Liver (tissue), 9 donors: ENCODE results near the gene CLPTM1L. TPM values are rescaled to one million over a fixed set of nuclear protein-coding genes. Genes with fewer than 3 reads are reported as not detected.
"Not testable (repeated sequence)": the region's sequence is repeated elsewhere in the genome, so short reads cannot be mapped to it uniquely, and the experiment has no call there.

Experiments
- DNase-seq: peaks from one replicate; pipeline ENCODE4 v3.0.0-alpha.2; 2017; ENCODE audit warnings: low spot score
- H3K27ac ChIP-seq, 2 donors: one replicate each; pipeline ENCODE4 v1.7.0; 2013; ENCODE audit warnings: inconsistent platforms in 2 of 2, low read length in 2 of 2, control low read depth in 1 of 2, low read depth in 1 of 2, mild to moderate bottlenecking in 1 of 2
- H3K27me3 ChIP-seq, 4 donors: one replicate each; pipeline versions ENCODE4 v1.6.1 to v1.7.0; 2013; ENCODE audit warnings: low read length in 3 of 4, inconsistent platforms in 1 of 4, mild to moderate bottlenecking in 1 of 4, moderate library complexity in 1 of 4; ENCODE audit not compliant: control insufficient read depth in 4 of 4, insufficient read depth in 4 of 4
- H3K36me3 ChIP-seq, 4 donors: one replicate each; pipeline versions ENCODE4 v1.6.1 to v1.7.0; 2013; ENCODE audit warnings: low read length in 3 of 4, mild to moderate bottlenecking in 3 of 4, low read depth in 1 of 4, moderate library complexity in 1 of 4; ENCODE audit not compliant: control insufficient read depth in 4 of 4, insufficient read depth in 3 of 4
- H3K4me1 ChIP-seq, 4 donors: one replicate each; pipeline versions ENCODE4 v1.6.1 to v1.7.0; 2013; ENCODE audit warnings: low read length in 3 of 4, mild to moderate bottlenecking in 3 of 4, moderate library complexity in 1 of 4; ENCODE audit not compliant: control insufficient read depth in 4 of 4, insufficient read depth in 4 of 4
- H3K4me3 ChIP-seq, 3 donors: one replicate each; pipeline versions ENCODE4 v1.6.1 to v1.7.0; 2013; ENCODE audit warnings: low read length in 3 of 3, control low read depth in 1 of 3, low read depth in 1 of 3, mild to moderate bottlenecking in 1 of 3
- H3K9ac ChIP-seq, 2 donors: one replicate each; pipeline ENCODE4 v1.7.0; 2013; ENCODE audit warnings: low read length in 2 of 2, mild to moderate bottlenecking in 2 of 2, moderate library complexity in 2 of 2, control low read depth in 1 of 2, low read depth in 1 of 2
- H3K9me3 ChIP-seq, 4 donors: one replicate each; pipeline versions ENCODE4 v1.6.1 to v1.7.0; 2013; ENCODE audit warnings: low read length in 3 of 4; ENCODE audit not compliant: control insufficient read depth in 4 of 4
- ATF3 ChIP-seq: IDR thresholded peaks from 2 replicates; pipeline ENCODE4 v1.6.1; 2016; ENCODE audit warnings: antibody characterized with exemption
- CTCF ChIP-seq: fragments of 150-350 bp; IDR thresholded peaks from 2 replicates; pipeline ENCODE4 v1.5.1; 2017; ENCODE audit warnings: improper control_type of control experiment, low read depth, low read length; ENCODE audit not compliant: missing input control
- EGR1 ChIP-seq, 2 donors: IDR thresholded peaks; 2 replicates each; pipeline ENCODE4 v1.6.1; 2016 to 2018; ENCODE audit warnings: antibody characterized with exemption in 2 of 2, low read depth in 2 of 2
- FOXA1 ChIP-seq: IDR thresholded peaks from 2 replicates; pipeline ENCODE4 v1.6.1; 2016; ENCODE audit warnings: antibody characterized with exemption
- FOXA2 ChIP-seq: IDR thresholded peaks from 2 replicates; pipeline ENCODE4 v1.6.1; 2016; ENCODE audit warnings: antibody characterized with exemption
- GABPA ChIP-seq, 2 donors: IDR thresholded peaks in 1 of 2; conservative IDR thresholded peaks in 1 of 2; 2 replicates each; pipeline ENCODE4 v1.6.1; 2016; ENCODE audit warnings: antibody characterized with exemption in 2 of 2, mild to moderate bottlenecking in 1 of 2, moderate library complexity in 1 of 2
- HNF4A ChIP-seq, 2 donors: conservative IDR thresholded peaks; 2 replicates each; pipeline ENCODE4 v1.6.1; 2016; ENCODE audit warnings: antibody characterized with exemption in 2 of 2, mild to moderate bottlenecking in 2 of 2
- HNF4G ChIP-seq: IDR thresholded peaks from 2 replicates; pipeline ENCODE4 v1.6.1; 2016; ENCODE audit warnings: antibody characterized with exemption
- JUND ChIP-seq, 2 donors: IDR thresholded peaks; 2 replicates each; pipeline ENCODE4 v1.6.1; 2016; ENCODE audit warnings: antibody characterized with exemption in 2 of 2
- MAX ChIP-seq: IDR thresholded peaks from 2 replicates; pipeline ENCODE4 v1.6.1; 2016; ENCODE audit warnings: antibody characterized with exemption
- NR2F2 ChIP-seq: IDR thresholded peaks from 2 replicates; pipeline ENCODE4 v1.6.1; 2016; ENCODE audit warnings: antibody characterized with exemption
- RAD21 ChIP-seq, 2 donors: IDR thresholded peaks; 2 replicates each; pipeline ENCODE4 v1.6.1; 2016; ENCODE audit warnings: antibody characterized with exemption in 2 of 2, mild to moderate bottlenecking in 2 of 2
- REST ChIP-seq: IDR thresholded peaks from 2 replicates; pipeline ENCODE4 v1.6.1; 2016; ENCODE audit warnings: antibody characterized with exemption, mild to moderate bottlenecking
- RXRA ChIP-seq, 2 donors: IDR thresholded peaks; 2 replicates each; pipeline ENCODE4 v1.6.1; 2017 to 2018; ENCODE audit warnings: antibody characterized with exemption in 2 of 2, mild to moderate bottlenecking in 1 of 2
- SP1 ChIP-seq: IDR thresholded peaks from 2 replicates; pipeline ENCODE4 v1.6.1; 2018; ENCODE audit warnings: antibody characterized with exemption, mild to moderate bottlenecking
- TAF1 ChIP-seq: conservative IDR thresholded peaks from 2 replicates; pipeline ENCODE4 v1.6.1; 2016; ENCODE audit warnings: antibody characterized with exemption, mild to moderate bottlenecking
- YY1 ChIP-seq: IDR thresholded peaks from 2 replicates; pipeline ENCODE4 v1.6.1; 2016; ENCODE audit warnings: antibody characterized with exemption, mild to moderate bottlenecking
- ZBTB33 ChIP-seq: IDR thresholded peaks from 2 replicates; pipeline ENCODE4 v1.6.1; 2016; ENCODE audit warnings: antibody characterized with exemption
- WGBS: extraction: QIAGEN DNeasy Blood & Tissue Kit; methylation state at CpG from one replicate; pipeline ENCODE4 v1.1.7; 2013; 5-methylcytosine and 5-hydroxymethylcytosine counted together
- polyA plus RNA-seq, 2 donors: library from polyadenylated mRNA; stranded (reverse) in 1 of 2; unstranded in 1 of 2; fragments of 200-250 nt in 1 of 2; fragments of >200 nt in 1 of 2; fragmentation: Nextera tagmentation in 1 of 2; extraction: Ambion mirVana in 1 of 2; gene quantifications; one replicate each; pipeline versions ENCODE4 v1.2.1 to v1.2.3, GENCODE V29; 2013 to 2015
- total RNA-seq, 2 donors: library from RNA; depleted of rRNA; stranded (reverse); fragments of >200 nt; gene quantifications; one replicate each; pipeline ENCODE4 v1.2.3, GENCODE V29; 2014
- donor health status: healthy.
- donor health status: healthy.
- donor health status: healthy.
- donor health status: healthy.
- donor health status: healthy.

Gene CLPTM1L
- total and polyA plus RNA-seq, 4 donors = 69.2 to 255 (median 146) TPM

GRCh38 chr5:1374679-1375055 is 29.8 kb upstream of the CLPTM1L start (continued):
- TF ChIP-seq CTCF (no peak), MAX (no peak), ATF3 (no peak), HNF4G (no peak), FOXA1 (no peak), GABPA (IDR thresholded peaks at IDR 0.05 in 1 of 2, conservative IDR thresholded peaks at IDR 0.05 in 1 of 2) (no peak), SP1 (no peak), TAF1 (no peak)

GRCh38 chr5:1374030-1374678 is 29.3 kb upstream of the CLPTM1L start:
- Histone ChIP-seq H3K4me3 (no peak overlapping the region), H3K36me3 (no peaks in the 10 kb centered on the region), H3K27me3 (peaks cover 0 to 3% (median 0%) of the 10 kb centered on the region in 4 donors), H3K9me3 (no peaks in the 10 kb centered on the region), H3K27ac (no peak overlapping the region), H3K9ac (no peak overlapping the region), H3K4me1 (no peaks in the 10 kb centered on the region)
- WGBS = 65% methylated on average over 9 of the region's 9 CpGs
- no peak for DNase-seq
- TF ChIP-seq EGR1 (IDR thresholded peaks at IDR 0.05; ENCODE audit: low read depth in 2 of 2) = no peak
- TF ChIP-seq CTCF = no peak
- no peak for TF ChIP-seq FOXA2
- TF ChIP-seq HNF4A (conservative IDR thresholded peaks at IDR 0.05) = no peak
- no peak for TF ChIP-seq RXRA (IDR thresholded peaks at IDR 0.05)
- no peak for TF ChIP-seq TAF1
- no peak for TF ChIP-seq JUND (IDR thresholded peaks at IDR 0.05)
- no peak for TF ChIP-seq RAD21 (IDR thresholded peaks at IDR 0.05)
- no peak for TF ChIP-seq ATF3
- no peak for TF ChIP-seq NR2F2
- no peak for TF ChIP-seq REST
- TF ChIP-seq HNF4G = no peak
- TF ChIP-seq GABPA (IDR thresholded peaks at IDR 0.05 in 1 of 2, conservative IDR thresholded peaks at IDR 0.05 in 1 of 2) = no peak
- no peak for TF ChIP-seq SP1
- no peak for TF ChIP-seq YY1
- no peak for TF ChIP-seq ZBTB33
- no peak for TF ChIP-seq MAX
- TF ChIP-seq FOXA1 = no peak

- not testable (repeated sequence) for H3K4me1 ChIP-seq, H3K36me3 ChIP-seq, H3K9ac ChIP-seq, H3K27me3 ChIP-seq, H3K4me3 ChIP-seq, H3K9me3 ChIP-seq, H3K27ac ChIP-seq, DNase-seq
- WGBS = 96% methylated on average over 4 of the region's 4 CpGs
Observed at GRCh38 chr5:1371972-1372342, 27.1 kb upstream of the CLPTM1L start.
